Adrenal gland (tissue), 5 donors: ENCODE data around the gene PARP16.

Source experiments
- CTCF ChIP-seq, 6 experiments: fragments of 450-650 bp in 4 of 6; fragments of 200-600 bp in 2 of 6; sonication (generic) in 1 of 6; IDR thresholded peaks; 1 replicate in 5 of 6; 2 replicates in 1 of 6; pipeline versions ENCODE4 v1.5.1 to v1.8.0; 2016 to 2021; ENCODE audit warnings: antibody characterized with exemption in 6 of 6, mild to moderate bottlenecking in 2 of 6, moderate library complexity in 1 of 6
- POLR2A ChIP-seq, 2 donors: fragments of 450-650 bp; IDR thresholded peaks; one replicate each; pipeline ENCODE4 v1.6.1; 2017; ENCODE audit warnings: antibody characterized with exemption in 2 of 2, mild to moderate bottlenecking in 2 of 2, moderate library complexity in 1 of 2
- donor health status: DM: no; HTN: no; CAD: no.

GRCh38 chr15:65231306-65231705 is 55.4 kb downstream of the PARP16 start:
- TF ChIP-seq CTCF (IDR thresholded peaks at IDR 0.05), result no peak
- TF ChIP-seq POLR2A (IDR thresholded peaks at IDR 0.05), result no peak
